NCI-H748 (cell line): Measurements from ENCODE around the gene ITGA5.

Experiments
- DNase-seq: peaks from one replicate; lab custom pipeline; 2025; ENCODE audit not compliant: unreplicated experiment; lab: John Stamatoyannopoulos, UW

The ITGA5 gene

GRCh38 chr12:54431911-54432814 lies 13.1 kb upstream of the ITGA5 start:
- DNase-seq: peak; percentile 41

DNA sequence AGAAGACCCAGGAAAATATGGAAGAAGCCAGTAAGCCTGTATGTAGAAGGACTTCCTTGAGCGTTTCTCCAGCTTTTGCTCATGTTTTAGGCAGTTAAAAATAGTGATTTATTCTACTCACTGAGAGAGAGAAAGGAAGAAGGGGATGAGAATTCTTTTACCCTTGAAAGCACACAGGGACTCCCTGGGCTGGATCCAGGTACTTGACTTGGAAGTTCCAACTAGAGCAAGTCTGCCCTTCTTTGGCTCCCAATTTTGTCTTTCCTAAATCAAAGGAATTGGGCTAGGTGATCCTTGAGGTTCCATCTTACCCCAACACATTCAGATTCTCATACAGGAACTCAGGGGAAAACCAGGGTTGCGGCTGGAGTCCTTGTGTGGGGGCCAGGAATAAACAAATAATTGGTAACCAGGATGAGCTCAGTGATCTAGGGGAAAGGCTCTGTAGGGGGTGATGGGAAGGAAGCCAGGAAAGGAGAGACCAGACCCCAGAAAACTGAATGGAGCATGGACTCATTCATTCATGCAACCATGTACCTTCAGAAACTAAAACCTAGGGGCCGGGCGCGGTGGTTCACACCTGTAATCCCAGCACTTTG lies 11.5 kb upstream of the ITGA5 start:
- DNase-seq: no peak

DNA sequence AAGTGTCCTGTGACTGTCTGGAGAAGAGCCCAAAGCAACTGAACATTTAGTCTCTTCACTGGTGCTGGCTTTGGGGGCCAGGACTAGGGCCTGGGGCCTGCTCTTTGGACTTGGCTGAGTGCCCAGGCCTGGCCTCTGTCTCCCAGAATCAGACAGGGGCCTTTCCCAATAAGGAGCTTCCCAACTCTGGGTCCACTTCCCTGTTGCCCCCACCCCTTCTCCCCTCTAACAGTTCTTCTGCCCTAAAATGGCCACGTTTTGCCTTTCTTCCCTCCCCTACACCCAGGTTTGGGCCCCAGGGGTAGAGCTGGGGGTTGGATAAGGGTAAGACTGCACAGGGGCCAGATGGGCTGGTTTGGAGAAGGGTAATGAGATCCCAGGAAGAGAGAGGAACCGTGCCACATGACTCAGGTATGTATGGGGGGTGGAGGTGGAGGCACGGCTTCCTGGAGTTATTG lies 10.0 kb upstream of the ITGA5 start:
- DNase-seq: no peak

DNA sequence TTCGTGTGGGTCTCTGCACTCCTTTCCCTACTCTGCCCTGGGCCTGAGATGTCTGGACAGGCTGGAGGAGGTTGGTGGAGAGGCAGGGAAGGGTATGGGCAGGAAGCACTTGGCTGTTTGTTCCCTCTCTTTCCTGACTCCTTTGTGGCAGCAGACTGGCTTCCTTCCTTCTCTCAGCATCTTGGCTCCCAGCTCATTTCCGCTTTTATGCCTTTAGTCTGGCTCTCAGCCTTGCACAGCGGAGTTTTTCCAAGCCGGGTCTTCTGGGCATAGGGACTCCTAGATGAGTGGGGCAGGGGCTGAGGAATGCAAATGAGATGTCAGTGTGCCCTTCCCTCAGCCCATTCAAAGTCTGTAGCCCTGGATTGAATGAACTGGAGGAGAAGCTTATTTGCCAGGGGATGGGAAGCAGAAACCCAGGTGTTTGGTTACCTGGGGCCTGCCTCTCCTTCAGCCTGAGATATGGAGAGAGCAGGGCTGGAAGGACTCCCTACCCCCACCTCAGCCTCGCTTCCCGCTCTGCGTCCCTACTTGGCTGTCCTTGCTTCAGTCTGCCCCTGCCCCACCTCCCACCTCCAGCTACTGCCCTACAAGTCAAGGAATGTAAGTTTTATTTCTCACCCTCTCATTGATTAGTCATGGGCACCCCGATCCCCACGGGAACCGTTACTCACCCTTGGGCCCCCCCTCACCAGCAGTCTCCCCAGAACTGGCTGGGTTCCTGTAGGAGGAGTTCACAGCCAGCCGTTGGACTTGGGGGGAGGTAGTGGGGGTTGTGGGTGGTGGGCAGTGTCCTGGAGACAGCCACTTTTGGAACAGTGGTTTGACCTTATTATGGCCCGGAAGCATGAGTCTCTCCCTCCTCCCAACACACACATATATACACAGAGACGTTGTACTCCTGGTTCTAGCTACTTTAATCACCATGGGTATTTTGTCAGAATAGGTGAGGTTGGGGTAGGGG lies 9.3 kb upstream of the ITGA5 start:
- no peak for DNase-seq

GRCh38 chr12:54427106-54427505 lies 8.0 kb upstream of the ITGA5 start:
- DNase-seq: no peak

GRCh38 chr12:54426690-54427089 lies 7.6 kb upstream of the ITGA5 start:
- no peak for DNase-seq

DNA sequence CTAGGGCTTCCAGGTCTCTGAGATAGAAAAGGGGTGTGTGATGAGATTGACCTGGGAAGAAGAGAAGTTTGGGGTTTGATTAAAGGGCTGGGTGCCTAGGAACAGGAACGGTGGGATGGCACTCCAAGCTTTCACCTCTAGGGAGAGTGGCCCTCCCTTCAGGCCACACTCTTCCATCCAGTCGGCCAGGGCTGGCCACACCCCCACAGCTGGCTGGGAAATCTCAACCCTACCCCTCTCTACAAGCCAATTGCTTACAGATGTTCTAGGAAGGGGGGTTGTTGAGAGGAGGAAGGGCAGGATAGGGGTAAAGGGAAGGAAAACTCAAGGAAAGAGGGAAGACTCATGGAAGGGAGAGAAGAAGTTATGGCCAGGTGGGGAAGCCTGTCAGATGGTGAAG lies 6.6 kb upstream of the ITGA5 start:
- no peak for DNase-seq

GRCh38 chr12:54424224-54424623 lies 5.2 kb upstream of the ITGA5 start:
- no peak for DNase-seq

GRCh38 chr12:54423816-54424150 lies 4.7 kb upstream of the ITGA5 start:
- DNase-seq: no peak

DNA sequence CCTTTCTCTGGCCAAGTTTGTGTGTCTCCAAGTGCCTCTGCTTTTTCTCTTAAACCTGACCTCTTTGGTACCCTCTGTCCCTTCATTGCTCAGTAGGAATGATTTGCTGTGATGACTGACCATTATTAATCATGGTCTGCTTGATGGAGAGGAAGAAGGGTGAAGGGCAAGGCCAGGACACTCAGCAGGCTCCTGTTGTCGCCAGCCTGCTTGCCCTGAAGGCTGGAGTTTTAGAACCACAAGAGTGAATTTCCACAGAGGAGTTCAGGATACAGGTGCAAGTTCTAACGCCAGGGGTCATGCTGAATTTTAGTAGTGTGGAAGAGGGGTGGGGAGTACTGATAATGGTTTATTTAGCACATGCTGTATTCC lies 2.8 kb upstream of the ITGA5 start:
- no peak for DNase-seq

- no peak for DNase-seq
Observed at GRCh38 chr12:54421175-54421878, 2.3 kb upstream of the ITGA5 start.

- no peak for DNase-seq
Observed at GRCh38 chr12:54420766-54421144, 1.7 kb upstream of the ITGA5 start.

DNA sequence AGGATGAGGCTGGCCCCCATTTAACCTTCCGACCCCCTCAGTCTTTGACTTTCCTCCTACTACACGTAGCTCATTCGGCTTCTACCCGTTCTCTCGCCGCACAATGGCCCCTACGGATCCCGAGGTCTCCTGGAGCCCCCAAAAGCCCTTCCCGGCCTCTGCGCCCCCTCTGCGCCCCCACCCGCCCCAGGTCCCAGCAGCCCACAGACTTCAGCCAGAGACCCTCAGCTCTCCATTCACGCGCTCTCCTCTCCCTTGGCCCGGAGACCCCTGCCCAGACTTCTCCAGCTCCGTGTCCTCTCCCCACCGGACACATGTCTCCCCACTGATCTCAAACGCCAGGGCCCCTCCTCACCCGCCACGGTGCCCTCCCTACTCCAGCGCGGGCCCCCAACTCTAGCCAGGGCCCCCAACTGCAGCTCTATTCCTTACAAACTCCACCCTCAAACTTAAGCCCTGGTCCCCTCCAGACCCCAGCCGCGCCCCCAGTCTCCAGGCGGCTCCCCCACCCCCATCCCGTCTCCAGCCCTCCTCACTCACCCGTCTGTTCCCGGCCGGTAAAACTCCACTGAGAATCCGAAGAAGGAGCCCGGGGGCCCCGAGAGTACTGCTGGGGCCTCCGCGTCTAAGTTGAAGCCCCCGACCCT lies 502 bp downstream of the ITGA5 start:
- no peak for DNase-seq

DNA sequence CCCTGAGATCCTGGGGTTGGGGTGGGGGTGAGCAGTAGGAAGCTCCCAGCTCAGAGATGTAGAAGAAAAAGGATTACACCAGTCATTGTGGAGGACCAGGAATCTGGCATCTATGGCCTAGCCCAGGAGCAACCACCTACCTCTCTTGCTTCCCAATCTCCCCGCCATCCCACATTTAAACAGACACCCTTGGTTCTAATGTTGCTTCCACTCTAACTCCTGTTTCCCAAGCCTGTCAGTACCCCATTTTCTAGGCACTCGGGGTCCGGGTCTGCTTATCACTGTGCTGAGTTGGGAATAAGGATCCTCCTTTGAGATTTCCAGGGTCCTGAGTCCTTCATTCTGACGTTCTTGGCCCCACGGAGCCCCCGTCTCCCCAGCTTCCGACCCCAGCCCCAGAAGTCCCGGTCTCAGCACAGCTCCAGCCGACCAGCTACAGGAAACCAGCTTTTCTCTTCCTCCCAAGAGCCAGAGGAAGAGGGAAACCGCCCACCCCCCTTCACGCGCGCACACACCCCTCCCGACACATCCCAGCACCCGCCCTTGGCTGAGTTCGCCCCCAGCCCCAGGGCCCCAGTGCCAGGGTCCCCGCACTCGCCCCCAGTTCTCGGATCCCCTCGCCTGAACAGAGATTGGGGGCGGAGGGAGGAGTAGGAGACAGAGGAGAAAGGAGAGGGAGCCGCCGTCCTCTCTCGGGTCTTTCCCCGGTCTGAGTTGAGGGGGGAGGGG lies 1.2 kb downstream of the ITGA5 start:
- no peak for DNase-seq

GRCh38 chr12:54416687-54417603 lies 2.1 kb downstream of the ITGA5 start:
- no peak for DNase-seq

GRCh38 chr12:54415221-54415929 lies 3.7 kb downstream of the ITGA5 start:
- DNase-seq: no peak

DNA sequence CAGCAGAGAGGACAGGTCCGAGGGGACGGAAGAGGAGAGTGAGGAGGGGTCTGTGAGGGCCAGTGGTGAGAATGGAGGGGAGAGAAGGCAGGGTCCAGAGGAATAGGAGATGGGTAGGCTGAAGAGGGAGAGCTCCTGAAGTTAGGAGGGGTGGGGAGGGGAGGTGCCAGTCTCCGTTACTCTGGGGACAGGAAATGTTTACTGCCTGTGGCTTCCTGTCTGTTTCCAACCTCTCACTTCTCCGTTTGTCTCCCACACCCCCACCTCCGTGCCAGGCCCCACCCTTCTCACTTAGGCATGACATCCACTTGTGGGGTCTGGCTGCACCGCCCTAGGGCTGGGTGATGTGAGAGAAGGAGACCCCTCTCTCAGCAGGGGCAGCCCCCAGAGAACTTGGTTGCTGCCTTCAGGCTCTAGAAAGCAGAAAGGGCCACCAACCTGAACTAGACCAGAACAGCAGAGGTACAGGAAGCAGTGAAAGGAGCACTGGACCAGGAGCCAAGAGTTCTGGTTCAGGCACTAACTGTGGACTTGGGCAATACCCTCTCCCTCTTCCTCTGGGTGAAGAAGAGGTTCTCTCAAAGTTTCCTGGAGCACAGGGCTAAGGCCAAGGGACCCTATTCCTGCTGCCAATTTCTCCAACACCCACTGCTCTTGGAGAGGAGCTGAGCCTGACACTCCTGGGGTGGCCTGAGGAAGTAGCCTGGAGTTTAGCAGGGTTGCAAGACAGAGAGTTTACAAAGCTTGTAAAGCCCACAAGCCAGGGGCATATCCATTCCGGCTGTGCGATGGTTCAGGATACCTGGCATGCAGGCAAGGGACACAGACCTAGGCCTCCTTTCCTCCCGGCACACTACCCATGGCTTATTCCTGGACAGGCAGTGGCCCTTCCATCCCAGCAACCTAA lies 5.5 kb downstream of the ITGA5 start:
- DNase-seq: no peak
